Hematopoietic multipotent progenitor cell treated with erythropoietin and hydrocortisone succinate and interleukin-3 and kit ligand, for 15 days (in vitro differentiated cells): ENCODE results near the gene ZG16B.

Experiments
- DNase-seq: peaks from one replicate; pipeline ENCODE4 v3.0.0-alpha.2; 2015; ENCODE audit warnings: low spot score

The ZG16B gene

DNA sequence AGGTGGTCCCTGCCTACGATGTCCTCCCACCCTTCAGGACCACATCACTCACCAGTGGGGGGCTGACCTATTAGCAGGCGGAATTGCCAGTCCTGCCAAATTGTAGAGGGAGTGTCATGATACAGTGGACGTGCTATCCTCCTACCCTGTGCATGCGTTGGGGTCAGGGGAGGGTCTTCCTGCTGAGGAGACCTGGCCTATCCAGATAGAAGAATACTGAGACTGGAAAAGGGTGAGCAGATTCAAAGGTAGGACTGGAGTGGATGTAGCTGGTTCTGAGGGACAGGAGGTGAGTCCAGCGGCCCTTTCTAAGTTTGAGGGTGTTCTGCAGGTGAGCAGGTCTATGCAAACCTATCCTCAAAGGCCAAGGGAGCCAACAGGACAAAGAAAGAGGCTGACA, 23.8 kb upstream of the ZG16B start:
- DNase-seq = no peak

GRCh38 chr16:2808181-2808580, 21.9 kb upstream of the ZG16B start:
- no peak for DNase-seq

GRCh38 chr16:2809149-2809760, 20.8 kb upstream of the ZG16B start:
- DNase-seq = no peak

- no peak for DNase-seq
Measured at GRCh38 chr16:2810651-2811050, 19.5 kb upstream of the ZG16B start.

GRCh38 chr16:2811703-2812471, 18.2 kb upstream of the ZG16B start:
- DNase-seq = no peak

- DNase-seq = no peak
Measured at GRCh38 chr16:2813771-2814221, 16.3 kb upstream of the ZG16B start.

- DNase-seq = no peak
Measured at GRCh38 chr16:2814551-2815298, 15.4 kb upstream of the ZG16B start.

- DNase-seq = no peak
Measured at GRCh38 chr16:2815299-2815771, 14.8 kb upstream of the ZG16B start.

GRCh38 chr16:2816751-2817339, 13.3 kb upstream of the ZG16B start, which contains the start of gene PRSS21:
Gene PRSS21, plus strand, starts transcription at chr16:2817237. Its CDS starts 32 bp downstream, at chr16:2817269.
- no peak for DNase-seq

DNA sequence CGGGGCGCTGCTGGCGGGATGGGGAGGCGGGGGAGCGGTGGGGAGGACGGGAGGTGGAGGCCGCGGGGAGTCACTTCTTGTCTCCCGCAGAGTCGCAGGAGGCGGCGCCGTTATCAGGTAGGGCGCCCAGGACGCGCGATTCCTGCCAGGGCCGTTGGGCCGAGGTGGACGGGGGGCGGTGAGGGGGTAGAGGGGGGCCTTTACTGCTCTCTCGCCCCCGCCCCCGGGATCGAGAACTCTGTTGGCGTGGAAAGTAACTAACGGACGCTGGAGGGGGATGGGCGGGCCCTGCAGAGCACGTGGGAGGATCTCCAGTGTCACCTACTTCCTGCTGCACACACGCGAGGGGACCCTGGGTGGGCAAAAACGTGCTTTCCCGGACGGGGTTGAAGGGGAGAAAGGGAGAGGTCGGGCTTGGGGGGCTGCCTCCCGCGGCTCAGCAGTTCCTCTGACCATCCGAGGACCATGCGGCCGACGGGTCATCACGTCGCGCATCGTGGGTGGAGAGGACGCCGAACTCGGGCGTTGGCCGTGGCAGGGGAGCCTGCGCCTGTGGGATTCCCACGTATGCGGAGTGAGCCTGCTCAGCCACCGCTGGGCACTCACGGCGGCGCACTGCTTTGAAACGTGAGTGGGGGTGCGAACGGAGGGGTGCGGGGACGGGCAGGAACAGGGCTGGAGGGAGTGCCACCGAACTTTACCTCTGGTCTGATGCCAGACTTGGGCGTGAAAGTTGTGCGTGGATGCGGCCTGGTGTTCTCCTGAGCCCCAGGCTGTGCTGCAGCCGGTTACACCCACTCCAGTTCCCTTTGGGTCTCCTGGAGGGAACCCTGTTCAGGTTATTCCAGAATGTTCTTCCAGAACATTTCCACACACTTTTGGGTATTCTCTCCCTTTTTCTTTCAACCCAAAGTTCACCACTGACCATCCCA, 12.5 kb upstream of the ZG16B start:
- no peak for DNase-seq

GRCh38 chr16:2818272-2818876, 11.7 kb upstream of the ZG16B start:
- no peak for DNase-seq

GRCh38 chr16:2819179-2819938, 10.7 kb upstream of the ZG16B start:
- DNase-seq = no peak

DNA sequence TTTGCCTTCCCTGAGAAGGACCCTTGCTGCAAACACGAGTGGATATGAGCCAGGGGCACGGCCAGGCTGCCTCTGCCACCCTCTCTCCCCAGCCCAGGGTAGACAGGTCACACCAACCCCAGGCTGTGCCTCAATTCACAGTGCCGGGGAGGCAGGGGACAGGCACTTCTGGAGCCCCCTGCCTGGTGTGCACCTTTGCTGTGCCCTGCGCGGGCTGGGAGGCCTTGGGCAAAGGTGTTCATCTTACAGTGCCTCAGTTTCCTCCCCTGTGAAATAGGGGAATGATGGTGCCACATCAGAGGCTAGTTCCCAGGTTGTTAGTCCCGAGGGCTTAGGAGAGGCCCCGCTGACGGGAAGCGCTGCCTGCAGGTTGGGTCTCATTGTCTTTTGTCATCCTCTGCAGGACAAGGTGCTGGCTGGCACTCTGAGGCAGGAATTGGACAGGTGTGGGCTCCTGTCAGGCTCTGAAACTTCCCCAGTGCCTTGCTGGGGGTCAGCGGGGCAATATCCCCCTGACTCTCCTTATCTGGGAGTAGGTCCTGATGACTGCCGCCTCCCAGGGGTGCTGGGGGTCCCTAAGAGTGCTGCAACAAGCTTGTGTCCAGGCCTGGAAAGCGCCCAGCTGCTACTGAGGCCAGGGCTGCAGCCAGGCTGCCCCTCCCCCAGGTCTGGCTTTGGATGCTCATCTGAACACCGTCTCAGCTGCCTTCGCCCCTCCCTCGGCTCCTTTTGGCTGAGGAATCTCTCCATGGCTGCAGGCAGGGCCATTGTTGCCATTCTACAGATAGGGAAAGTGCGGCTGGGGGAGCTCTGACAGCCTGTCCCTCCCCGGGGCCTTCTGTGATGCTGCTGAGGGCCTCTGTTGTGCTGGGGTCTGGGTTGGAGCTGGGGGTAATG, 9.9 kb upstream of the ZG16B start:
- no peak for DNase-seq

DNA sequence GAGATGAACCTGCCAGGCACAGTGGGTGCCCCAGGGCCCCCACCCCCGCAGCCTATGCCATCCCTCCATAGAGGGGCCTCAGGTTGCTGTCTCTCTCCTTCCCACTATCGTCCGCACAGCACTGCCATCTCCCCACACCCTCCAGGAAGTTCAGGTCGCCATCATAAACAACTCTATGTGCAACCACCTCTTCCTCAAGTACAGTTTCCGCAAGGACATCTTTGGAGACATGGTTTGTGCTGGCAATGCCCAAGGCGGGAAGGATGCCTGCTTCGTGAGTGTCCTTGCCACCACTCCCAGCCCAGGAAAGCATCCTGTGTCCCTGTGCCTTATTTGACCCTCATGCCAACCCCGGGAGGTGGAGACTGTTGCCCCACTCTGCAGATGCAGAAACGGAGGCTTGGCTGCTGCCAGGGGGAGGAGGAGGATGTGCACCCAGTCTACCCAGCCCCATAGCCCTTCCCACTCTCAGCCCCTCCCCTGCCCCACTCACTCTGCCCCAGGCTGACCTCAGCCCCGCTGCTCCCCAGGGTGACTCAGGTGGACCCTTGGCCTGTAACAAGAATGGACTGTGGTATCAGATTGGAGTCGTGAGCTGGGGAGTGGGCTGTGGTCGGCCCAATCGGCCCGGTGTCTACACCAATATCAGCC, 9.1 kb upstream of the ZG16B start:
- DNase-seq = no peak

- DNase-seq = no peak
Measured at GRCh38 chr16:2821487-2822157, 8.5 kb upstream of the ZG16B start.

DNA sequence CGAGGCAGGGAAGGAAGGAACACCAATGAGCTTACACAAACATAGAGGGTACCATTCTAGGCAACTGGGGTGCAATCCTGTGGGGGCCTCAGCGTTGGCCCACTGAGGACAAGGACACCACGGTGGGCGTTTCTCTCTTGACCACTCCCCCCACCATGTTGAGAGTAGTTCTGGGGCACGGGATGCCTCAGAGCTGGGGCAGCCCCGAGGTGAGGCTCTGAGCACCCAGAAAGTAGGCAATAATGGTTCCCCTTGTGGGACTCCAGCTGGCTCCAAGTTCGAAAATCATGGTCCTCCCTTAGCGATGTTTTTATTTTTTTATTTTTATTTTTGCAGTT, 8.0 kb upstream of the ZG16B start:
- no peak for DNase-seq

DNA sequence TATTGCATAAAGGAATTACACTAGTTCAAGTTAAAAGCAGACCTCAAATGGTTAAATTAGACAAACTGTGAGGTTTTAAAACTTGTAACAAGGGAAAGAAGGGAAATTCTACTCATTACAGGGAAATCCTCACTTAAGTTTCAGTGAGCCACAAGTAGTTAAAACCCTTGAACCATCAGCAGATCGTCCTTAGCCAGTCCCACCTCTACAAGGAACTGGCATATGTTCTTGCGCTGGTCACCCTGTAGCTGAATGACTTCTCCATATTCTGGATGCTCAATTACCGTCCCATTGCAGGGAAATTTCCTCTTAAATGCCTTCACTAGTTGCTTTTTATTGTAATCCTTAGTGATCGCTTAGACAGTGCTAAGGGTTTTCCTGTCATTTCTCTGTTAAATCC, 7.6 kb upstream of the ZG16B start:
- DNase-seq = no peak

DNA sequence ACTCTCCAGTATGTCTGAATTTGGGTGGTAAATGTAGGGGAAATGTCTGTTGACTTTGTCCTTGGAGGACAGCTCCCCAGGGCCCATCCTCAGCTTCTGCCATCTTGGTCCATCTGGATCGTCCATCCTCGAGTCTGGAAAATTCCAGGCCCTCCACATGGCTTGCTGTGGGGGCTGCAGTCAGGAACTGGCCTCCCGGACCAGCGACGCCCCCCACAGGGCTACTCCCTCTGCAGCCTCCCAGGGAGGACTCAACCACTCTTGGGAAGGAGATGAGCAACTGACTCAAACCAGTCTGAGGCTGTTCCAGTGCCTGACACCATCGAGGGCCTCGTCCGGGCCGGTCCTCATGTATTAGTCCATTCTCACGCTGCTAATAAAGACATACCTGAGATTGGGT, 5.5 kb upstream of the ZG16B start:
- no peak for DNase-seq
